ENCODE measurements around the gene MYBPC1.

- TF ChIP-seq ZNF366 (tag by site-specific recombination; conservative IDR thresholded peaks at IDR 0.05) (no peak), CTCF (tag by site-specific recombination; IDR thresholded peaks at IDR 0.05) (no peak), REST (tag by site-specific recombination; IDR thresholded peaks at IDR 0.05) (no peak), ELK4 (IDR thresholded peaks at IDR 0.05; ENCODE audit: borderline replicate concordance, low read depth, low read length) (no peak), YY1 (tag by site-specific recombination; IDR thresholded peaks at IDR 0.05) (no peak), MZF1 (tag by site-specific recombination; IDR thresholded peaks at IDR 0.05; ENCODE audit: borderline replicate concordance) (no peak), ZNF555 (tag by site-specific recombination; conservative IDR thresholded peaks at IDR 0.05) (no peak), PRDM6 (tag by site-specific recombination; IDR thresholded peaks at IDR 0.05) (no peak), TCF7L2 (IDR thresholded peaks at IDR 0.05; ENCODE audit: borderline replicate concordance, low read depth, low read length) (no peak), ZNF350 (tag by site-specific recombination; IDR thresholded peaks at IDR 0.05) (no peak), HOXD13 (CRISPR knock-in tag; IDR thresholded peaks at IDR 0.05; ENCODE audit: borderline replicate concordance) (no peak), ZBTB44 (tag by site-specific recombination; IDR thresholded peaks at IDR 0.05) (no peak)
Observed at GRCh38 chr12:101551362-101552114, 43.2 kb upstream of the MYBPC1 start.

All from HEK293 (cell line).